Activated effector memory CD4-positive, alpha-beta T cell treated with Interleukin-2 at 50 U/mL for 16 hours (primary cell): ENCODE data around the gene NR4A3.
"Not testable (repeated sequence)": the region's sequence is repeated elsewhere in the genome, so short reads cannot be mapped to it uniquely, and the experiment has no call there.

Source experiments
- DNase-seq: peaks from one replicate; pipeline ENCODE4 v3.0.0-alpha.2; 2020

Gene NR4A3

GRCh38 chr9:99821396-99822108, at the start of gene NR4A3:
Gene NR4A3, plus strand, starts transcription at chr9:99821885. Its CDS starts 6,158 bp downstream, at chr9:99828043.
- DNase-seq, result peak; percentile 75

- no peak for DNase-seq
Observed at GRCh38 chr9:99773468-99774138, 48.1 kb upstream of the NR4A3 start.

GRCh38 chr9:99778308-99778707, 43.4 kb upstream of the NR4A3 start:
- DNase-seq, result no peak

- DNase-seq, result no peak
Observed at GRCh38 chr9:99778836-99779235, 42.8 kb upstream of the NR4A3 start.

GRCh38 chr9:99779277-99779676, 42.4 kb upstream of the NR4A3 start:
- no peak for DNase-seq

DNA sequence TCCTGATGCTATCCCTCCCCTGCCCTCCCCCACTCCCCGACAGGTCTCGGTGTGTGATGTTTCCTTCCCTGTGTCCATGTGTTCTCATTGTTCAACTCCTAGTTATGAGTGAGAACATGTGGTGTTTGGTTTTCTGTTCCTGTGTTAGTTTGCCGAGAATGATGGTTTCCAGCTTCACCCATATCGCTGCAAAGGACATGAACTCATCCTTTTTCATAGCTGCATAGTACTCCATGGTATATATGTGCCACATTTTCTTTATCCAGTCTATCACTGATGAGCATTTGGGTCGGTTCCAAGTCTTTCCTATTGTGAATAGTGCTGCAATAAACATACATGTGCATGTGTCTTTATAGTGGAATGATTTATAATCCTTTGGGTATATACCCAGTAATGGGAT, 39.3 kb upstream of the NR4A3 start:
- DNase-seq, result not testable (repeated sequence)

GRCh38 chr9:99782962-99783718, 38.5 kb upstream of the NR4A3 start:
- no peak for DNase-seq

DNA sequence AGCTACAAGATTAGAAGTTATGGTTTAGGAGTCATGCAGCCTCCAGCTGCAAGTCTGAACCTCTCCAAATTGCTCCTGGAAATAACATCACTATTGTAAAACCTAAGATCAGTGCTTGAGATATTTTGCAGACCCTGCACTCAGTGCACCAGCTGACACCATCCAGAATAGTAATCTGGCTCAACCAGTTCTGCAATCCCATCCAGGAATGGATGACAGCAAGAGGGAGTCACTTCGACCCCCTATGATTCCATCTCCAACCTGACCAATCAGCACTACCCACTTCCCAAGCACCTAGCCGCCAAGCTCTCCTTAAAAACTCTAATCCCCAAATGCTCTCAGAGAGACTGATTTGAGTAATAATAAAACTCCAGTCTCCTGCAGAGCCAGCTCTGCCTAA, 37.9 kb upstream of the NR4A3 start:
- DNase-seq, result no peak

DNA sequence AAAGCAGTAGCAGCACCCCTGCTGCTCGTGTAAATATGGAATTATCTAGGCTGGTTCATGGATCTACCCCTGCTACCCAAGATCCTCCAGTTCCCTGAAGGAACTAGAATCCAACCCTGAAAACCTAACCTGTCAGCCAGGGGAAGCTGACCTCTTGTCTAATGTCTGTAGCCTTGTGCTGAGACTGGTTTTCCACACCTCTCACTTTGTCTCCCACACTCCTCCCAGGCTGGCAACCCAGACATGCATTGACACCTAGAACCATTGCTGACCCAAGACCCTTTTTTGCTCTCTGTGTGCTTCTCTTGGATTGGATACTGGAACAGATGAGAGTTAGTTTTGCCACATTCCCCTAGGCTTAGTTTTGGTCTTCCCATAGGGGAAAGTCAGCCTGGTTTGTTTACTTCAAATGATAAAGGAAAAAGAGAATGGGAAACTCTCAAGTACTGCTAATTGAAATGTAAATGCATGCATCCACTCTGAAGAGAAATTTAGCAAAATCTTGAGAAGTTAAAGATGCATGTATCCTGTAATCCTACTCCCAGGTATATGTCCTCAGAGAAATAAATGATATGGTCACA, 36.6 kb upstream of the NR4A3 start:
- no peak for DNase-seq

GRCh38 chr9:99787556-99787955, 34.1 kb upstream of the NR4A3 start:
- no peak for DNase-seq

- DNase-seq, result no peak
Observed at GRCh38 chr9:99793528-99793927, 28.2 kb upstream of the NR4A3 start.

DNA sequence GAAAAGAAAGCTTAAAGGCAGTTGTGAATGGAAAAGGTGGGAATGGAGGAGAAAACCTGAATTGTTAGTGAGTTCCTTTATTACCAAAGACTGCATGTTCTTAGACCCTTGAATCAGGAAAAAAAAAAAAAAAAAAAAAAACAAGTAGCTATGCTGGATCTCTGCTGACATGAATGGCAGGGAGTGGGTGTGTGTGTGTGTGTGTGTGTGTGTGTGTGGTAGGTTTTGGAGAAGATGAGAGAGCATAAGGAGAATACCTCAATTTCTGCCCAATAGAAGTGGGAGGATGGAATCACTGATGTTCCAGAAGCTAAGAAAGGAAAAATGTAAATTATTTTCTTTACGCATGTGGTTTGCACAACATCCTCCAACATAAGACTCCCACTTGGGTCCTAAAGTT, 25.5 kb upstream of the NR4A3 start:
- DNase-seq, result no peak

DNA sequence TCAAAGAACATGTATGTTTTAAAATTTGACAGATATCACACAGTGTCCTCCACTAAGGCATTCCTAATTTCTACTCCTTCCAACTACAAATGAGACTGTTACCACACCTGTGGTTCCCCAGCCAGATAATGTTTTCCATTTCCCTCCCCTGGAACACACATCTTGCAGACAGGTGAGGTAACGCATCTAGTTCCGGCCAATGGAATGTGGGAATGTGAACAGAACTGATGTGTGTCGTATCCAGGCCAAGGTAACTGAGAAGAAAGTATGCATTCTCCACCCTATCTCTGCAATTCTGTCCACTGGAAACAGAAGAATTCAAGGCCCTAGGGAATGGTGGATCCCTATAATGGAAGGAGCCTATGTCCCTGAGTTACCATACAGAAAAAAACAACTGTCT, 19.9 kb upstream of the NR4A3 start:
- DNase-seq, result no peak

DNA sequence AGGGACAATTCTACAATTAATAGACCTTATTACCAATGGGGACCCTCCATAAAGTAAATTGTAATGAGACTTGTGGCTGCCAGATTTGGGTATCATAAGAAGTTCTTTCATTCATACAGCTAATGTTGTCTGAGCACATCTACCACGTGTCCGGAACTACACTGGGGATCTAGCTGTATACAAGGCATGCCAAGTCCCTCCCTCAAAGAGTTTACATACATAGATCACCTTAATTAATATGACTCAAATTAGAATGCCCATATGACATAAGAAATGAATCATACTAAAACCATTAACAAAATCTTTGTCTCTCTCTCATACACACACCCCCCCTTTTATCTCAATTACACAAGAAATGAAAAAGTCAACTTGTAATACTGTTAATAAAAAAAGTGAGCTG, 18.0 kb upstream of the NR4A3 start:
- no peak for DNase-seq

DNA sequence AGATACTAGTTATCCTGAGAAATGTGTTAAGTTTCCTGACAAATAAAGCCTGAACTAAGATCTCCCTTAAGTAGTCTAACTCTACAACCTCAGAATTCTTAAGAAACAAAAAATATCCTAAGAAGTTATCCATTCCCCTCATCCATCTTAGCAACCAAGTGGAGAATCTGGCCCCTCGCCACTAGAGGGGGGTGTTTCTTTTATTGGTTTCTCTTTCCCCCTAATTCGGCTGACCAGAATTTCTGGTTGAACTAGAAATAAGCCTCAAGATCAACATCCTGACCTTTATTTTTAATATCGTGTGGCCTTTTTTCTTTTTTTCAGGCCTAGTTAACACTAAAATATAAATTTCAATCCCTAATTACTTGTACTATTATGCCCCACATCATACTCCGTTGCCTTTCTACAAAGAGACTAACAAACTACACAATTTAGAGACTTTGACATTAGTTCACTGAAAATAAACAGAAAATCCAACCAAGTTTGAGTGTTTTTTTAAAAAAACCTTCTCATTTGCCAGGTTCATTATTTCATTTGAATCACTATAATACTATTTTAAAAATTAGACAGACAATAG, 14.3 kb upstream of the NR4A3 start:
- DNase-seq, result peak; percentile 41

- no peak for DNase-seq
Observed at GRCh38 chr9:99807956-99808355, 13.7 kb upstream of the NR4A3 start.

- no peak for DNase-seq
Observed at GRCh38 chr9:99808454-99808853, 13.2 kb upstream of the NR4A3 start.

DNA sequence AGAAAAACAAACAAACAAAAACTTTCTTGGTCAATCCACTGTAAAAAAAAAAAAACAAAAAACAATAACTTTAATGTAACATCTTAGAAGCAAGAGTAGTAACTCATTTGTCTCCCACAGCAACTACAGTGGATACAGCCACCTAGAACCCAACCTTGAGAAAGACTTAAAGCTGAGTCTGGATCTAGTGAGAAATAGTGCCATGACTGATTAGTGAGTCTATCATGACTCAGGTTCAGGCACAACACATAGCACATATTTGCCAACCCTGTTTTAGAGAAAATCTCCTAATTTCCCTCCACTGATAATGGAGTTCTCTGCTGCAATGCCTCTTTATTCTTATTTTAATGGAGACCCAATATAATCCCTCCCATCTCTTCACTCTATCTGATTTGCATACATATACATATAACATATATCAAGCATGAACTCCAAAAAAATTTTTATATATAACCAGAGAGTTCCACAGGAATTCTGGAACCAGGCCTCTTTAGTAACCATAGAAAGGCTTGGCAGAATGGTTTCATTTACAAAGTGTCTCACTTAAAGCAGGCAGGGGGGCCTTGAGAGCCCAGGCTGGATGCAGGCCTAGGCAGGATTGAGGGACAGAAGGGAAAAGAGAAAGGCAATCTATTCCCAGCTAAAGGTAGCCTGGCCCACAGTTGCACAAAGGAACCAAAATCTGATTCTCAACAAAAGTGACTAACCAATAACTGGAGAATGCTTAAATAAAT, 11.9 kb upstream of the NR4A3 start:
- no peak for DNase-seq

DNA sequence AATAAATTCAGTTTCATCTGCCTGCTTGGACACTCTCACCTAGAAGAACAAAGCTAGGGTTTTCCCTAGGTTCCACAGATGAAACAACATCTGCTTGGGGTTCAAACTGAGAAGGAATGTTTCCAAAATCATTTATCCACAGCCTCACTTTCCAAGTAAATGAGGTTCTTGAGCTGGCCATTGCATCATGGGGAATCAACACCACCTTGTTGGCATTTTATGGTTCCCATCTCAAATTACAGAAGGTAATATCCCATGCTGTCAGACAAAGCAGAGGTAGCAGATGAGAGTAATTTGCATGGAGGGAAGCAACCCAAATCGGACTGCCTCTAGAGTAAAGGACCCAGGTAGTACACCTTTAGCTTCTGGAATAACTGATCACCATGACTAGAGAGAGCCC, 10.5 kb upstream of the NR4A3 start:
- no peak for DNase-seq

DNA sequence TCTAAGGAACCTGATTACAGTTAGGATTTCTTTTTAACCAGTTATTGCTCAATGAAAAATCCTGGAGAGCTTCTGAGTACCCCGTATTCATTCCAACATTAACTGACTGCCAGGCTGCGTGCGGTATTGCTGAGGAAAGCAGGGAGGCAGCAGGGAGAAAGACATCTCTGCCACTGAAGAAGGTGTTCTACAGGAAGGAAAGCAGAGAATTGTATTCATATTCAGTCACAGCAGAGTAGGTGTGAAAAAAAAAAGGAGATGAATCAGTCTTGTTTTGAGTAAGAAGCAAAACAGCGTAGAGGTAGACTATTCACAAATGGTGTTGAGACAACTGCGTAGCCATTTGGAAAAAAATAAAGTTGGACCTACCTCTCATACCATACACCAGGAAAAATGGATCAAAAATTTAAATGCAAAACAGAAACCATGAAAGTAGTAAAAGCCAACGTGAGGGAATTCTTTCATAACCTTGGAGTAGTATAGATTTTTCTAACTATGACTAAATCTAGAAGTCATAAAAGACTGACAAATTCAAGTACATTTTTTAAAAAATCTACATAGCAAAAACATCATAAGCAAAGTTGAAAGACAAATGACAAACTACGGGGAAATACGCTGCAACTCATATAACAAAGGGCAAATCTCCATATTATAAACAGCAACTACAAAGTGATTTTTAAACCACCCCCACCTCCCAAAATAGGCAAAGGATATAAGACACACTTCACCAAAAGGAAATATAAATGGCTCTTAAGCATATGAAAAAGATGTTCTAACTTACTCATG, 9.9 kb upstream of the NR4A3 start:
- DNase-seq, result no peak

GRCh38 chr9:99813739-99814138, 7.9 kb upstream of the NR4A3 start:
- DNase-seq, result no peak

DNA sequence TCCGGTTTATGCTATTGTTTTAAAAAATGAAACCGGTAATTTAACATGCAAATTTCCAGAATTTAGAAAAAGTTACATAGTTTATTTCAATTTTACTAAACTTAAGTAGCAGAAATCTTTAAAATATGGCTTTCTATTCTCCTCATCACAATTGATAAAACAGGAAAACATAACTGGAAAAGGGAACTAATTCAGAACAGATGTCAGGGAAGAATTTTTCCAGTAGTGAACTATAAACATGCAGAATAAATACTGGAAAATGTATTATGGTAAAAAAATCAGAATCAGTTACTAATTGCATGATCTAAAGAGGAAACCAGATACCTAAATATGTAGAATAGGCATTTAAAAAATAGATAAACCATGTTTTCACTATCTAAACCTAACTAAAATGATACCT, 7.3 kb upstream of the NR4A3 start:
- no peak for DNase-seq
